GM10266 (cell line): ENCODE measurements around the gene COG7.

Experiments used
- DNase-seq: peaks from one replicate; pipeline ENCODE4 v3.0.0; 2012; ENCODE audit errors: extremely low spot score
- TF ChIP-seq, protein P1 (sequence below): IDR thresholded peaks from 2 replicates; pipeline ENCODE4 v1.5.1; 2012; ENCODE audit warnings: mild to moderate bottlenecking, low read depth; ENCODE audit not compliant: control insufficient read depth, insufficient read depth; ENCODE audit errors: missing control alignments

COG7 gene

DNA sequence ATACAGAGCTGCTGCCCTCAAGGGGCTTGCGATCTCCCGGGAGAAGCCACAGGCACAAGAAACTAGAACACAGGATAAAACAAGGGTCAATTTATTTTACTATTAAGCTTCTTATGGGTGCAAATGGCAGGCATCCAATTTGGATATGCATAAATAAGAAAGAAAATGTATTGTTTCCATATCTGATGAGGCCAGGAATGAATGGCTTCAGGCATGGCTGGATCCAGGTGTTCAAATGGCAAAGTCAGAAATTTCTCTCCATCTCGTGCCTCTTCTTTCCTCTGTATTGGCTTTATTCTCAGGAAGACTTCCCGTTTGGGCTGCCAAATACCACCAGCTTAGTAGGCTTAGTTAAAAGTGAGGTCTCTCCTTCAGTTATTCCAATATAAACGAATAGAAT lies 107.8 kb downstream of the COG7 start:
- DNase-seq, result no peak
- TF ChIP-seq, protein P1, sequence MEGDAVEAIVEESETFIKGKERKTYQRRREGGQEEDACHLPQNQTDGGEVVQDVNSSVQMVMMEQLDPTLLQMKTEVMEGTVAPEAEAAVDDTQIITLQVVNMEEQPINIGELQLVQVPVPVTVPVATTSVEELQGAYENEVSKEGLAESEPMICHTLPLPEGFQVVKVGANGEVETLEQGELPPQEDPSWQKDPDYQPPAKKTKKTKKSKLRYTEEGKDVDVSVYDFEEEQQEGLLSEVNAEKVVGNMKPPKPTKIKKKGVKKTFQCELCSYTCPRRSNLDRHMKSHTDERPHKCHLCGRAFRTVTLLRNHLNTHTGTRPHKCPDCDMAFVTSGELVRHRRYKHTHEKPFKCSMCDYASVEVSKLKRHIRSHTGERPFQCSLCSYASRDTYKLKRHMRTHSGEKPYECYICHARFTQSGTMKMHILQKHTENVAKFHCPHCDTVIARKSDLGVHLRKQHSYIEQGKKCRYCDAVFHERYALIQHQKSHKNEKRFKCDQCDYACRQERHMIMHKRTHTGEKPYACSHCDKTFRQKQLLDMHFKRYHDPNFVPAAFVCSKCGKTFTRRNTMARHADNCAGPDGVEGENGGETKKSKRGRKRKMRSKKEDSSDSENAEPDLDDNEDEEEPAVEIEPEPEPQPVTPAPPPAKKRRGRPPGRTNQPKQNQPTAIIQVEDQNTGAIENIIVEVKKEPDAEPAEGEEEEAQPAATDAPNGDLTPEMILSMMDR, result no peak

DNA sequence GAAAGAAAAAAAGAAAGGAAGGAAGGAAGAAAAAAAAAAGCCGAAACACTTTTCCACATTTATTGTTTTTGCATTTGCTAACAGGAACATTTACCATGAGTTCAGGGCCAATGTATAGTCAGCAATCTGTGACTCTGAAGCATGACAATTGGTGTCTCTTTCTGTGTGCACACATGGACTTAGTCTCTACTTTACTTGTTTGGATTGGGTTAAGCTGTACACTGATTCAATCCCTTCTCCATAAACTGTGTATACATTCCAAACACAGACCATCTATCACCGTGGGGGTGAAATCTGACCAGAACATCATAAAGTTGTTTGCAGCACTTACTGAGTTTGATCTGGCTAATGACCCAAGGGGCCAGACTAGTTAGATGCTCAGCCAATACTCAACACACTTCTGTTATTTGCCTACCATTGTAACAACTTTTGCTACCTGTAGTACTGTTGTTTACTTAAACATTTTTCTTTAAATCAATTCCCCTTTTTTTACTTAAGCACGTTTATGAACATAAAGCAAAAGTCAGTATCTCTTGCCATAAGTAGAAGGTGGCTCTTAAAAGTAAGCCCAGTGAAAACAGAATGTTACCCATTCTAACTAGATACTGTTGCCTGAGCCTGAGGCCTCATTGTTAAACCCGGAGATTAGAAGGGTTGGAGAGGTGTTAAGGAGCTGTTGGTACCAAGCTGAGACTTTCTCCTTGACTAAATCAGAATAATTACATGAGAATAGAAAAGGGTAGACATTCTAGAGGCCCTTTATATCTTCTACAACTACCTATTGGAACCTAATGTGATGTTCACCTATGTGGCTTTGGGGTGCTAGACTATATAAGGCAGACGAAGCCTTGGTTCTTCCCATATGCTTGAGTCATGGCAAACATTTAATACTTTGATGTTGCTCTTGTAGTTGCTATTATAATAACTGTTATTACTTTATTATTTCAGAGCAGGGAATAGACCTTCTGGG lies 109.1 kb downstream of the COG7 start:
- TF ChIP-seq, protein P1, result no peak

GRCh38 chr16:23342083-23342640 lies 110.8 kb downstream of the COG7 start:
- TF ChIP-seq, protein P1, result no peak
- DNase-seq, result no peak

More for the DNA sequence above, 109.1 kb downstream of the COG7 start:
- DNase-seq, result no peak

GRCh38 chr16:23339787-23340186 lies 113.2 kb downstream of the COG7 start:
- DNase-seq, result no peak
- TF ChIP-seq, protein P1, result no peak
